PC-9 (cell line): ENCODE results near the gene SULT1A3. TPM values are rescaled to one million over a fixed set of nuclear protein-coding genes. Genes with fewer than 3 reads are reported as not detected.
A peak's percentile ranks its signal among the peaks of the same experiment; 100 is the strongest.

Experiments used
- BruUV-seq: library from RNA; stranded (reverse); fragments of 400-500 nt; replicated peaks from 2 replicates; lab custom pipeline; 2021; lab: Mats Ljungman, UMichigan
- CTCF ChIA-PET: fragments of 300-600 bp; sonication (Branson Sonifier 250); formaldehyde crosslinking; loops from one replicate; lab custom pipeline; 2022; ENCODE audit warnings: antibody characterized with exemption; lab: Charles Lee
- POLR2A ChIA-PET: fragments of 300-600 bp; sonication (Branson Sonifier 250); formaldehyde crosslinking; loops from one replicate; lab custom pipeline; 2022; ENCODE audit warnings: antibody characterized with exemption; ENCODE audit not compliant: unreplicated experiment; lab: Charles Lee
- DNase-seq, 2 experiments: peaks; one replicate each; pipeline versions ENCODE4 v3.0.0 to v3.0.0-alpha.2; 2015 to 2022; ENCODE audit warnings: mixed read lengths in 1 of 2
- H2AFZ ChIP-seq: fragments of 200-600 bp; sonication (generic); 2 replicates; pipeline ENCODE4 v1.8.1; 2017; ENCODE audit warnings: antibody characterized with exemption
- H3F3A ChIP-seq: fragments of 200-600 bp; sonication (generic); 2 replicates; pipeline ENCODE4 v1.8.1; 2017; ENCODE audit warnings: antibody characterized with exemption, mild to moderate bottlenecking, low read depth; ENCODE audit not compliant: insufficient read depth
- H3K27ac ChIP-seq: fragments of 200-600 bp; sonication (generic); 2 replicates; pipeline ENCODE4 v1.6.1; 2016; ENCODE audit warnings: mixed run types
- H3K27me3 ChIP-seq: fragments of 200-600 bp; sonication (generic); 2 replicates; pipeline ENCODE4 v1.6.1; 2016; ENCODE audit warnings: low read depth, mixed run types; ENCODE audit not compliant: insufficient read depth
- H3K36me3 ChIP-seq: fragments of 200-600 bp; sonication (generic); 2 replicates; pipeline ENCODE4 v1.6.1; 2016; ENCODE audit warnings: low read depth, mixed run types
- H3K4me1 ChIP-seq: fragments of 200-600 bp; sonication (generic); replicated peaks from 2 replicates; pipeline ENCODE4 v1.6.1; 2016; ENCODE audit warnings: mixed run types; ENCODE audit not compliant: insufficient read depth
- H3K4me2 ChIP-seq: fragments of 200-600 bp; sonication (generic); 2 replicates; pipeline ENCODE4 v1.6.1; 2017; ENCODE audit warnings: mixed run types
- H3K4me3 ChIP-seq: fragments of 200-600 bp; sonication (generic); 2 replicates; pipeline ENCODE4 v1.6.1; 2016; ENCODE audit warnings: mixed run types
- H3K79me2 ChIP-seq: fragments of 200-600 bp; sonication (generic); 2 replicates; pipeline ENCODE4 v1.6.1; 2017; ENCODE audit warnings: low read depth, mixed run types
- H3K9me2 ChIP-seq: fragments of 200-600 bp; sonication (generic); 2 replicates; pipeline ENCODE4 v1.8.1; 2017; ENCODE audit warnings: mild to moderate bottlenecking; ENCODE audit not compliant: insufficient read depth
- H3K9me3 ChIP-seq: fragments of 200-600 bp; sonication (generic); 2 replicates; pipeline ENCODE4 v1.8.1; 2016; ENCODE audit warnings: low read depth; ENCODE audit not compliant: insufficient read depth
- H4K20me1 ChIP-seq: fragments of 200-600 bp; sonication (generic); 2 replicates; pipeline ENCODE4 v1.8.1; 2017; ENCODE audit not compliant: insufficient read depth
- EZH2 ChIP-seq: fragments of 200-600 bp; sonication (generic); IDR thresholded peaks from 2 replicates; pipeline ENCODE4 v1.8.0; 2017; ENCODE audit warnings: antibody characterized with exemption, low read depth
- intact Hi-C: fragments of 100-400 bp; cut with micrococcal nuclease; formaldehyde crosslinking; loops from one replicate; pipeline ENCODE4 v1.10.0; 2022; ENCODE audit not compliant: unreplicated experiment
- total RNA-seq: library from RNA; stranded (reverse); gene quantifications from 2 replicates; pipeline ENCODE4 v1.2.3, GENCODE V29; 2021
- TF ChIP-seq, protein P1 (sequence below): fragments of 200-600 bp; sonication (generic); conservative IDR thresholded peaks from 2 replicates; pipeline ENCODE4 v1.6.1; 2017; ENCODE audit warnings: mixed run types, antibody characterized with exemption, mild to moderate bottlenecking, moderate library complexity

The SULT1A3 gene
- total RNA-seq, 1 experiment from 2014 or later: 103 TPM

DNA sequence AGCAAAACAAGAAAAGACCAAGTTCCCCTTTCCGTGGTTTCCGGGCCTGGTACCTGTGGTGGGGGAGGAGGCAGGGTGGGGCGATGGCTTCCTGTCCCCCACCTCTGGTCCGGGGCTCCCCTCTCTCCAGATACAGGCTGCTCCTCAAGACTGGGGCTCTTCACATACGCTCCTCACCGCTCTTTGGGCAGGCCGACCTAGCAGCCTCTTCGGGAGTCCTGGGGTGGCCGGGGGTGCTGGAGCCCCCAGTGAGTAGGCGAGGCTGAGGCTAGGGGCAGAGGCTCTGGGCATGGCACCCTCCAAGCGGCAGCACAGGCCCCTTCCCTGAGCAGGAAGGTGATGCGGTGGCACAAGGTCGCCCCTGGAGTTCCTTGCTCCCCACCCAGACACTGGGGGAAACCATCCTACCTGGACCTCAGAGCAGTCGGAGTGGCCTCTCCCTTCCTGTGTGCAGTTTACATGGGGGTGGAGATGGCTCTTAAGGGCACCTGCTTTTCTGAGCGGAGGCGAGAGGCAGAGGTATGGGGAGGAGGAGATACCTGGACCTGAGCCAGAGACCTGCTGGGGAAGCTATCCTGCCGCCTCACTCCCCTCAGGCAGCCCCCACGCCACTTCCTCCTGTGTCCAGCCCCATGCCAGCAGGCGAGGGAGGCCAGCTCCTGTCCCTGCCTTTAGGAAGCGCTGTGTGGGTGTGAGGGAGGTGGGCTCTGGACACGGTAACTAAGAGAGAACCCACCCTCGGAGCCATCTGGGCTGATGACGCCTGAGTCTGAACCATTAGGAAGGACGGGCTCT is 14.8 kb upstream of the SULT1A3 start:
- Histone ChIP-seq H3K4me1 (peaks cover 8% of the 10 kb centered on the region), H3K27me3 (no peaks in the 10 kb centered on the region), H3K4me2 (peak overlapping the region; percentile 87; the same call in 1 of the 2 replicates), H3K79me2 (no peaks in the 10 kb centered on the region), H4K20me1 (no peaks in the 10 kb centered on the region), H3F3A (peaks cover 24% of the 10 kb centered on the region; the same call in 1 of the 2 replicates), H3K36me3 (no peaks in the 10 kb centered on the region), H2AFZ (no peak overlapping the region), H3K9me2 (no peaks in the 10 kb centered on the region), H3K4me3 (no peak overlapping the region), H3K9me3 (no peaks in the 10 kb centered on the region), H3K27ac (no peak overlapping the region)
- TF ChIP-seq, protein P1, sequence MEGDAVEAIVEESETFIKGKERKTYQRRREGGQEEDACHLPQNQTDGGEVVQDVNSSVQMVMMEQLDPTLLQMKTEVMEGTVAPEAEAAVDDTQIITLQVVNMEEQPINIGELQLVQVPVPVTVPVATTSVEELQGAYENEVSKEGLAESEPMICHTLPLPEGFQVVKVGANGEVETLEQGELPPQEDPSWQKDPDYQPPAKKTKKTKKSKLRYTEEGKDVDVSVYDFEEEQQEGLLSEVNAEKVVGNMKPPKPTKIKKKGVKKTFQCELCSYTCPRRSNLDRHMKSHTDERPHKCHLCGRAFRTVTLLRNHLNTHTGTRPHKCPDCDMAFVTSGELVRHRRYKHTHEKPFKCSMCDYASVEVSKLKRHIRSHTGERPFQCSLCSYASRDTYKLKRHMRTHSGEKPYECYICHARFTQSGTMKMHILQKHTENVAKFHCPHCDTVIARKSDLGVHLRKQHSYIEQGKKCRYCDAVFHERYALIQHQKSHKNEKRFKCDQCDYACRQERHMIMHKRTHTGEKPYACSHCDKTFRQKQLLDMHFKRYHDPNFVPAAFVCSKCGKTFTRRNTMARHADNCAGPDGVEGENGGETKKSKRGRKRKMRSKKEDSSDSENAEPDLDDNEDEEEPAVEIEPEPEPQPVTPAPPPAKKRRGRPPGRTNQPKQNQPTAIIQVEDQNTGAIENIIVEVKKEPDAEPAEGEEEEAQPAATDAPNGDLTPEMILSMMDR: no peak
- no peak for TF ChIP-seq EZH2
- no TSS peak for BruUV-seq
- intact Hi-C loops: no loop called here
- ChIA-PET POLR2A (no interaction called here), CTCF (no interaction called here)
- no peak for DNase-seq

DNA sequence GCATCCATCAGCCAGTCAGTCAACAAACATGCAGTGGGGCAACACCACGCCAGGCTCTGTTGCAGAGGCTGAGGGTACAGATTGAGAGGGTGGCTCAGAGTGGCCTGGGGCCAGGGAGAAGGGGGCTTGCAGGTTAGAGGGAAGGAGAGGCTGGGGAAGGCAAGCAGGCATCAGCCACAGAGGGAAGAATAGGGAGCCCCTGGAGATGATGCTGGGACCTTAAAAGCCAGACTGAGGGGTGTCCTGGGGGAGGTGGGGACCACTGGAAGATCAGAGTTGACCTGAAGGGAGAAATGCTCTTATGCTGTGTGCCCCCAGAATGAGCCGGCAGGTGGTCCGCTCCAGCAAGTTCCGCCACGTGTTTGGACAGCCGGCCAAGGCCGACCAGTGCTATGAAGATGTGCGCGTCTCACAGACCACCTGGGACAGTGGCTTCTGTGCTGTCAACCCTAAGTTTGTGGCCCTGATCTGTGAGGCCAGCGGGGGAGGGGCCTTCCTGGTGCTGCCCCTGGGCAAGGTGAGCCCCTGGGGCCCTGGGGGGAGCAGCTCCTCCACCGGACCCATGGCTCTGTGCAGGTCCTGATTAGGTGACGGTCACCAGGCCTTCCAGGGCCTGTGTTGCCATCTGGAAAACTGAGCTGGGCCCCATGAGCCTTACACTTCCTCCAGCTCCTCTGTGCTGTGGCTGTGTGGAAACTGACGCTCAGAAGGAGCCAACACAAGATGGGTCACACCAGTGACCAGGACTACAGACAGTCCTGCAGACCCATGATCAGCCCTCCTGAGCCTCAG is 14.0 kb upstream of the SULT1A3 start:
- H3F3A ChIP-seq: peaks cover 24% of the 10 kb centered on the region; the same call in 1 of the 2 replicates
- TF ChIP-seq, protein P1: no peak
- no peak for TF ChIP-seq EZH2
- BruUV-seq: no TSS peak
- no peak overlapping the region for H3K27ac ChIP-seq
- H3K4me3 ChIP-seq: no peak overlapping the region
- H3K9me3 ChIP-seq: no peaks in the 10 kb centered on the region
- intact Hi-C loops: no loop called here
- H3K27me3 ChIP-seq: no peaks in the 10 kb centered on the region
- H3K9me2 ChIP-seq: no peaks in the 10 kb centered on the region
- no peak overlapping the region for H3K4me2 ChIP-seq
- H3K79me2 ChIP-seq: no peaks in the 10 kb centered on the region
- POLR2A ChIA-PET: no interaction called here
- no peak for DNase-seq
- no peaks in the 10 kb centered on the region for H3K36me3 ChIP-seq
- CTCF ChIA-PET: no interaction called here
- H2AFZ ChIP-seq: no peak overlapping the region
- peaks cover 8% of the 10 kb centered on the region for H3K4me1 ChIP-seq
- no peaks in the 10 kb centered on the region for H4K20me1 ChIP-seq

DNA sequence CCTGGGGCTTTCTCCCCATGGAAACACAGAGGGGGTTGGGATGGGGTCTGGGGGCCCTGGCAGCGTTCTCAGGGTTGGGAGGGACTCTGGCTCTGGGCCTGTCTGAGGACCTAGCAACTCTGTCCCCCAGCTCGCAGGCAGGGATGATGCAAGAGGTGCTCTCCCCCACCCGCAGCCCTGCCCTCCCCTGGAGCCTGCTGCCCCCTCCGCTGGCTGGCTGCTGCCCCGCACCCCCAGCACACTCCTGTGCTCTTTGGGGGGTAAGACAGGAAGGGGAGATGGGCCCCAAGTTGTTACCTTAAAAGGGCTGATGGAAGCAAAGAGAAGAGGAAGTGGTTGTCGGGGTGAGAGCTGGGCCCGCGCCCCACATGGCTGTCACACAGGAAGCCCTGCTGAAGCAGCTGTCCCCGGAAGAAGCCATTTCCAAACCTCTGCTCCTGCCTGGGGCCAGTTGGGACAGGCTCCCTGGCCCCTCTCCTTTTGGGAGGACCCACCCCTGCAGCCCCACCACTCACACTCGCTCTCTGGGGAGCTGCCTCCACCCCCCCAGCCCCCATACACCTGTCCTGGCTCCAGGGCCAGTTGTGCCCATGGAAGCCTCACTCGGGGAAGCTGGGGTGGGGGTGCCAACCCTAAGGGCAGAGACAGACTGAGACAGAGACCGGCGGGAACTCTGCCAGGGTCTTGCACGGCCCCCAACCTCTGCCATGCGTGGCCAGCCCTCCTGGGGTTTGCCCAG is 13.2 kb upstream of the SULT1A3 start:
- DNase-seq: no peak
- Histone ChIP-seq H2AFZ (no peak overlapping the region), H3K27me3 (no peaks in the 10 kb centered on the region), H3K9me2 (no peaks in the 10 kb centered on the region), H3K27ac (no peak overlapping the region), H3K4me2 (no peak overlapping the region), H4K20me1 (no peaks in the 10 kb centered on the region), H3F3A (peaks cover 24% of the 10 kb centered on the region; the same call in 1 of the 2 replicates), H3K36me3 (no peaks in the 10 kb centered on the region), H3K9me3 (no peaks in the 10 kb centered on the region), H3K4me3 (no peak overlapping the region), H3K79me2 (no peaks in the 10 kb centered on the region), H3K4me1 (peaks cover 8% of the 10 kb centered on the region)
- ChIA-PET CTCF (interaction anchor here (0.6 kb wide), 1 partner anchor 509 kb away, joined by 11 read pairs; no protein-coding TSS in a partner anchor), POLR2A (no interaction called here)
- TF ChIP-seq EZH2: no peak
- TF ChIP-seq, protein P1: no peak
- no TSS peak for BruUV-seq
- intact Hi-C loops: no loop called here
